Hepatocyte (in vitro differentiated cells): ENCODE data around the gene SCN2B. TPM values are rescaled to one million over a fixed set of nuclear protein-coding genes. Genes with fewer than 3 reads are reported as not detected.

Experiments used
- DNase-seq: peaks from one replicate; pipeline ENCODE4 v3.0.0-alpha.2; 2016; ENCODE audit warnings: low spot score
- H2AFZ ChIP-seq: fragments of 200-600 bp; sonication (generic); 2 replicates; pipeline ENCODE4 v1.6.0; 2016; ENCODE audit warnings: antibody characterized with exemption, mild to moderate bottlenecking
- H3K27ac ChIP-seq: fragments of 200-600 bp; sonication (generic); 2 replicates; pipeline ENCODE4 v1.5.1; 2016; ENCODE audit warnings: mild to moderate bottlenecking
- H3K27me3 ChIP-seq: fragments of 200-600 bp; sonication (generic); 2 replicates; pipeline ENCODE4 v1.6.1; 2016
- H3K36me3 ChIP-seq: fragments of 200-600 bp; sonication (generic); replicated peaks from 2 replicates; pipeline ENCODE4 v1.5.1; 2016; ENCODE audit warnings: low read depth; ENCODE audit not compliant: insufficient read depth
- H3K4me1 ChIP-seq: fragments of 200-600 bp; sonication (generic); 2 replicates; pipeline ENCODE4 v1.5.1; 2016; ENCODE audit warnings: mild to moderate bottlenecking, moderate library complexity; ENCODE audit not compliant: insufficient read depth
- H3K4me2 ChIP-seq: fragments of 200-600 bp; sonication (generic); 2 replicates; pipeline ENCODE4 v1.6.0; 2016
- H3K4me3 ChIP-seq: fragments of 200-600 bp; sonication (generic); 2 replicates; pipeline ENCODE4 v1.5.1; 2016; ENCODE audit warnings: mild to moderate bottlenecking
- H3K79me2 ChIP-seq: fragments of 200-600 bp; sonication (generic); 2 replicates; pipeline ENCODE4 v1.6.0; 2017; ENCODE audit warnings: mild to moderate bottlenecking
- H3K9me2 ChIP-seq: fragments of 200-600 bp; sonication (generic); replicated peaks from 2 replicates; pipeline ENCODE4 v1.6.0; 2017; ENCODE audit warnings: mild to moderate bottlenecking; ENCODE audit not compliant: insufficient read depth
- H3K9me3 ChIP-seq: fragments of 200-600 bp; sonication (generic); 2 replicates; pipeline ENCODE4 v1.5.1; 2016; ENCODE audit warnings: low read depth, mild to moderate bottlenecking
- H4K20me1 ChIP-seq: fragments of 200-600 bp; sonication (generic); 2 replicates; pipeline ENCODE4 v1.6.0; 2016; ENCODE audit warnings: mild to moderate bottlenecking; ENCODE audit not compliant: insufficient read depth, poor library complexity, severe bottlenecking
- EZH2 ChIP-seq: fragments of 200-600 bp; sonication (generic); IDR thresholded peaks from 2 replicates; pipeline ENCODE4 v1.6.1; 2016; ENCODE audit warnings: antibody characterized with exemption, mild to moderate bottlenecking, borderline replicate concordance
- EZH2phosphoT487 ChIP-seq: fragments of 200-600 bp; sonication (generic); IDR thresholded peaks from one replicate; pipeline ENCODE4 v1.6.1; 2018; ENCODE audit warnings: antibody characterized with exemption, mild to moderate bottlenecking, low read depth, moderate library complexity; ENCODE audit not compliant: unreplicated experiment, severe bottlenecking
- WGBS: methylation state at CpG from one replicate; pipeline ENCODE4 v1.1.6; 2016; ENCODE audit warnings: low lambda C conversion rate; ENCODE audit errors: missing lambda C conversion rate; 5-methylcytosine and 5-hydroxymethylcytosine counted together
- polyA plus RNA-seq: library from polyadenylated mRNA; unstranded; fragments of >200 nt; fragmentation: Nextera tagmentation; extraction: Ambion mirVana; gene quantifications from 2 replicates; pipeline ENCODE4 v1.2.1, GENCODE V29; 2016
- total RNA-seq: library from RNA; depleted of rRNA; stranded (reverse); fragments of >200 nt; gene quantifications from 2 replicates; pipeline ENCODE4 v1.2.3, GENCODE V29; 2014
- TF ChIP-seq, protein P1 (sequence below): fragments of 200-600 bp; sonication (generic); IDR thresholded peaks from 2 replicates; pipeline ENCODE4 v1.5.1; 2016; ENCODE audit warnings: antibody characterized with exemption, mild to moderate bottlenecking; ENCODE audit not compliant: poor library complexity

Gene SCN2B
- total and polyA plus RNA-seq, 2 experiments from 2014 or later = 1.1 to 1.2 TPM

DNA sequence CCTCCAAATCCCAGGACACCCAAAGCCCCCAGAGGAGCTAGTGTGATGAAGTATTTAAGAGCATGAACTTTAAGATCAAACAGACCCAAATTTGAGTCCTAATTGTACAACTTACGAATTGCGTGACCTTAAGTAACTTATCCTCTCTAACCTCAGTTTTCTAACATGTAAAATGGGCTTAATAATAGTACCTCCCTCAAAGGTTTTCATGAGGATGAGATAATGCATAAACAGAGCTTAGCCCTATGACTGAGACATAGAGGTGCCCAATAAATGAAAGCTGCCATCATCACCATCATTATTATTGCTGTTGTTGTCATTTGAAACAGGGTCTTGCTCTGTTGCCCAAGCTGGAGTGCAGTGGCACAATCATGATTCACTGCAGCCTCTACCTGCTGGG lies 9.2 kb downstream of the SCN2B start:
- TF ChIP-seq EZH2 (no peak), EZH2phosphoT487 (no peak)
- TF ChIP-seq, protein P1, sequence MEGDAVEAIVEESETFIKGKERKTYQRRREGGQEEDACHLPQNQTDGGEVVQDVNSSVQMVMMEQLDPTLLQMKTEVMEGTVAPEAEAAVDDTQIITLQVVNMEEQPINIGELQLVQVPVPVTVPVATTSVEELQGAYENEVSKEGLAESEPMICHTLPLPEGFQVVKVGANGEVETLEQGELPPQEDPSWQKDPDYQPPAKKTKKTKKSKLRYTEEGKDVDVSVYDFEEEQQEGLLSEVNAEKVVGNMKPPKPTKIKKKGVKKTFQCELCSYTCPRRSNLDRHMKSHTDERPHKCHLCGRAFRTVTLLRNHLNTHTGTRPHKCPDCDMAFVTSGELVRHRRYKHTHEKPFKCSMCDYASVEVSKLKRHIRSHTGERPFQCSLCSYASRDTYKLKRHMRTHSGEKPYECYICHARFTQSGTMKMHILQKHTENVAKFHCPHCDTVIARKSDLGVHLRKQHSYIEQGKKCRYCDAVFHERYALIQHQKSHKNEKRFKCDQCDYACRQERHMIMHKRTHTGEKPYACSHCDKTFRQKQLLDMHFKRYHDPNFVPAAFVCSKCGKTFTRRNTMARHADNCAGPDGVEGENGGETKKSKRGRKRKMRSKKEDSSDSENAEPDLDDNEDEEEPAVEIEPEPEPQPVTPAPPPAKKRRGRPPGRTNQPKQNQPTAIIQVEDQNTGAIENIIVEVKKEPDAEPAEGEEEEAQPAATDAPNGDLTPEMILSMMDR = no peak
- Histone ChIP-seq H4K20me1 (no peaks in the 10 kb centered on the region), H3K9me2 (no peaks in the 10 kb centered on the region), H3K9me3 (no peaks in the 10 kb centered on the region), H3K27me3 (peaks cover 41% of the 10 kb centered on the region), H3K36me3 (no peaks in the 10 kb centered on the region), H3K27ac (no peak overlapping the region), H2AFZ (no peak overlapping the region), H3K4me2 (no peak overlapping the region), H3K4me1 (peaks cover 3% of the 10 kb centered on the region), H3K4me3 (no peak overlapping the region), H3K79me2 (no peaks in the 10 kb centered on the region)
- no peak for DNase-seq
- 91% methylated on average over 2 of the region's 2 CpGs for WGBS

DNA sequence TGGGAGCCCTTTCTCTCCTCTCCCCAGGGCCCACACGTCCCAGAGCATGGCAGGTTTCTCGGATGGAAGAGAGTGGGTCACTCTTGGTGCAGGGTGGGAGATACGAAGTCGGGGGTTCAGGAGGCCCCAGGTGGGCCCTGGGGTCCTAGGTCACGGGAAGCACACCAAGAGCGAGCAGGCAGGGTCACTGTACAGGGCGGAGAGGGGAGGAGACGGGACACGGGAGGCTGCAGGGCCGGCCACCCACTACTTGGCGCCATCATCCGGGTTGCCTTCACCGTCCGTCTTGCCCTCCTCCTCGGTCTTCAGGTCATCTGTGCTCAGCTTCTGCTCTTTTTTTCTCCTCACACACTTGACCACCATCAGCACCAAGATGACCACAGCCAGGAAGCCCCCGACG lies 9.8 kb downstream of the SCN2B start:
- no peaks in the 10 kb centered on the region for H3K9me2 ChIP-seq
- peaks cover 3% of the 10 kb centered on the region for H3K4me1 ChIP-seq
- H3K79me2 ChIP-seq = no peaks in the 10 kb centered on the region
- H4K20me1 ChIP-seq = no peaks in the 10 kb centered on the region
- no peaks in the 10 kb centered on the region for H3K36me3 ChIP-seq
- no peak for DNase-seq
- H3K4me2 ChIP-seq = no peak overlapping the region
- 93% methylated on average over 17 of the region's 17 CpGs for WGBS
- no peak overlapping the region for H2AFZ ChIP-seq
- TF ChIP-seq, protein P1 = no peak
- TF ChIP-seq EZH2 (no peak), EZH2phosphoT487 (no peak)
- H3K9me3 ChIP-seq = no peaks in the 10 kb centered on the region
- peaks cover 42% of the 10 kb centered on the region for H3K27me3 ChIP-seq
- H3K27ac ChIP-seq = no peak overlapping the region
- no peak overlapping the region for H3K4me3 ChIP-seq

DNA sequence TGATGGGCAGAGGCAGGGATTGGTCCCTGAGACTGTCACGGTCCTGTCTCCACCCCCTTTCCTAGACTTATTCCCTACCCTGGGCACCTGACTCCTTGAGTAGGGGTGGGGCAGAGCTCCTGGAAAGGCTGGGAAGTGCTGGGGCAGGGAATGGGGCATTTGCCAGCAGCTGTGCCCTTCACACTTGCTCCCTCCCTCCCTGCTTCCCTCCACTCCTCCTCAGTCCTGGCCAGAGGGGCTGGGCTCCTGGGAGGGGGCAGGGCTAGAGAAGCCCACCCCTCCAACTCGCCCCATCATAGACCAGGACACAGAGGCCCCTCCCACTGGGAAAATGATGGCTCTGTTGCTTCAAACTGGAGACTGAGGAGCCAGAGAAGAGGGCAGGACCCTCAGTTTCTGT lies 11.6 kb downstream of the SCN2B start:
- Histone ChIP-seq H3K27ac (no peak overlapping the region), H3K36me3 (no peaks in the 10 kb centered on the region), H2AFZ (no peak overlapping the region), H3K4me2 (no peak overlapping the region), H3K9me3 (no peaks in the 10 kb centered on the region), H3K9me2 (no peaks in the 10 kb centered on the region), H3K4me1 (no peaks in the 10 kb centered on the region), H4K20me1 (no peaks in the 10 kb centered on the region), H3K27me3 (peaks cover 37% of the 10 kb centered on the region), H3K79me2 (no peaks in the 10 kb centered on the region), H3K4me3 (no peak overlapping the region)
- TF ChIP-seq EZH2phosphoT487 (no peak), EZH2 (no peak)
- TF ChIP-seq, protein P1 = no peak
- no peak for DNase-seq
- 73% methylated on average over 2 of the region's 2 CpGs for WGBS

DNA sequence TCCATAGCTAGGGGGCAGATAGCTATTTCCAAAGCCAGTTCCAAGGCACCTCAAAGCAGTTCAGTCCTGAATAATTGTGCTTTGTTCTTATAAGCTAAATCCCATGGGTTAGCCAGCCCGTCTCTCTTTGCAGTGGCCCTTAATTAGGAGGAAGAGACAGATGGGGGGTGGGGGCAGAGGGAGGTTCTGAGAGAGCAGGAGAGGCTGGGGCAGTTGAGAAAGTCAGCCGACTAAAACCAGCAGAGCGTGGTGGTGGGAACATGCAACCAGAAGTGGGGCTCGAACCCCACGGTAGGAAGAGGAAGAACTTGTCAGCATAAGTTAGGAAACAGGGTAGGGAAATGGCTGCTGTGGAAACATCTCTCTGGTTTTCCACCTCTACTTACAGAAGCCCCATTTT lies 12.9 kb downstream of the SCN2B start:
- 74% methylated on average over 5 of the region's 5 CpGs for WGBS
- H3K27me3 ChIP-seq = peaks cover 40% of the 10 kb centered on the region

More for the DNA sequence above, 12.9 kb downstream of the SCN2B start:
- no peak overlapping the region for H3K4me2 ChIP-seq
- no peak for TF ChIP-seq EZH2
- TF ChIP-seq EZH2phosphoT487 = no peak
- TF ChIP-seq, protein P1 = no peak
- no peaks in the 10 kb centered on the region for H3K4me1 ChIP-seq
- H3K79me2 ChIP-seq = no peaks in the 10 kb centered on the region
- no peaks in the 10 kb centered on the region for H3K9me2 ChIP-seq
- H3K36me3 ChIP-seq = no peaks in the 10 kb centered on the region
- H3K9me3 ChIP-seq = no peaks in the 10 kb centered on the region
- no peak overlapping the region for H3K4me3 ChIP-seq
- DNase-seq = no peak
- no peak overlapping the region for H3K27ac ChIP-seq
- H2AFZ ChIP-seq = no peak overlapping the region
- no peaks in the 10 kb centered on the region for H4K20me1 ChIP-seq
